ENCODE measurements around the gene CEP170B.

- TF ChIP-seq POLR2A (IDR thresholded peaks at IDR 0.05) (no peak), CTCF (IDR thresholded peaks at IDR 0.05) (no peak)
Measured at GRCh38 chr14:104855532-104856090, 9.5 kb upstream of the CEP170B start.
